ENCODE data around the gene ANKRD52.

The ANKRD52 gene

DNA sequence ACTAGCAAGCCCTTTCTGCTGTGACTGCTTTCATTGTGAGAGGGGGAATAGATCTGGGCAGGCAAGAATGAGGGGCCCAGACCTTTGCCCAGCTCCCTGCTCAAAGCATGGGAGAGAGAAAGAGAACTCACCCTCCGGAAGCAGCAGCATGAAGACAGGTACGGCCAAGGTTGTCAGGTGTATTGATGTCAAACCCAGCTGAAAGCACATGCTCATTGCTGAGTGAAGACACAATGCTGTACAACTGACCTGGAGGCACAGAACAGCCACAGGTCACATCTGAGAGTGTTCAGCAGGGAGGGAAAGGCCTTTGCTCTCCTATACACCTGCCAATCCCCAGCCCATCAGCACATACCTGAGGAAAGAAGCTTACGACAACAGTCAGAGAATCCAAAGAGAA, 5.5 kb downstream of the ANKRD52 start:
- Histone ChIP-seq H3K4me3 (ENCODE audit: low read length) (no peak overlapping the region), H4K20me1 (ENCODE audit: insufficient read depth, low read length) (no peaks in the 10 kb centered on the region), H3K27me3 (ENCODE audit: low read depth, low read length) (no peaks in the 10 kb centered on the region), H3K27ac (ENCODE audit: low read length) (no peak overlapping the region), H3K79me2 (ENCODE audit: low read length) (peaks cover 16% of the 10 kb centered on the region), H3K9me3 (ENCODE audit: insufficient read depth, low read length) (no peaks in the 10 kb centered on the region), H2AFZ (ENCODE audit: low read depth, low read length) (no peak overlapping the region), H3K9ac (ENCODE audit: low read length) (no peak overlapping the region), H3K4me2 (ENCODE audit: low read length) (no peak overlapping the region), H3K36me3 (replicated peaks; ENCODE audit: low read depth, low read length) (peaks cover 60% of the 10 kb centered on the region), H3K4me1 (ENCODE audit: low read length) (peaks cover 6% of the 10 kb centered on the region)
- TF ChIP-seq CTCF (IDR thresholded peaks at IDR 0.05; ENCODE audit: low read depth, low read length) (no peak), EZH2phosphoT487 (IDR thresholded peaks at IDR 0.05; ENCODE audit: low read depth) (no peak)

DNA sequence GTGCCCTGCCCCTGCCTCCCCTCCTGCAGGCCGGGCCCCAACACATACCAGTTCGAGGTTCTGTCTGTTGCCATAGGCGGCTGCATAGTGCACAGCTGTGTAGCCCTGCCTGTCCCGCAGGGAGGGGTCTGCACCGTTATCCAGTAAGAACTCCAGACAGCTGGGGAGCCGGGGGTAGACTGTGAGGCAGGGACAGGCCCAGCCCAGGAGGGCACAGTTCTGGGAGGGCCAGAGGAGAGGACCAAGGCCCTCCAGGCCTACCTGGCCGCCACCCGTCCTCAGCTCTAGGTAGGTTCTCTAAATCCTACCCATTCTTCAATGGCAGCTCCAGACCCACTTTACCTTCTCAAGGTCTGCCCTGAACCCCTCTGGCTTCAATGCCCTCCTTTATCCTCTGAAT, 9.5 kb downstream of the ANKRD52 start:
- H3K9me3 ChIP-seq (ENCODE audit: insufficient read depth, low read length): no peaks in the 10 kb centered on the region
- H3K4me2 ChIP-seq (ENCODE audit: low read length): no peak overlapping the region
- no peaks in the 10 kb centered on the region for H3K79me2 ChIP-seq (ENCODE audit: low read length)
- H3K4me3 ChIP-seq (ENCODE audit: low read length): no peak overlapping the region
- H2AFZ ChIP-seq (ENCODE audit: low read depth, low read length): no peak overlapping the region
- H3K4me1 ChIP-seq (ENCODE audit: low read length): no peaks in the 10 kb centered on the region
- no peaks in the 10 kb centered on the region for H3K27me3 ChIP-seq (ENCODE audit: low read depth, low read length)
- no peaks in the 10 kb centered on the region for H4K20me1 ChIP-seq (ENCODE audit: insufficient read depth, low read length)
- no peak overlapping the region for H3K9ac ChIP-seq (ENCODE audit: low read length)
- peaks cover 54% of the 10 kb centered on the region for H3K36me3 ChIP-seq (replicated peaks; ENCODE audit: low read depth, low read length)
- no peak overlapping the region for H3K27ac ChIP-seq (ENCODE audit: low read length)
- TF ChIP-seq EZH2phosphoT487 (IDR thresholded peaks at IDR 0.05; ENCODE audit: low read depth) (no peak), CTCF (IDR thresholded peaks at IDR 0.05; ENCODE audit: low read depth, low read length) (no peak)

GRCh38 chr12:56247923-56248322, 10.3 kb downstream of the ANKRD52 start:
- Histone ChIP-seq H2AFZ (ENCODE audit: low read depth, low read length) (no peak overlapping the region), H3K36me3 (replicated peaks; ENCODE audit: low read depth, low read length) (peaks cover 49% of the 10 kb centered on the region), H3K4me1 (ENCODE audit: low read length) (no peaks in the 10 kb centered on the region), H3K79me2 (ENCODE audit: low read length) (no peaks in the 10 kb centered on the region), H3K27me3 (ENCODE audit: low read depth, low read length) (no peaks in the 10 kb centered on the region), H3K27ac (ENCODE audit: low read length) (no peak overlapping the region), H3K4me3 (ENCODE audit: low read length) (no peak overlapping the region), H3K9ac (ENCODE audit: low read length) (no peak overlapping the region), H4K20me1 (ENCODE audit: insufficient read depth, low read length) (no peaks in the 10 kb centered on the region), H3K4me2 (ENCODE audit: low read length) (no peak overlapping the region), H3K9me3 (ENCODE audit: insufficient read depth, low read length) (no peaks in the 10 kb centered on the region)
- no peak for TF ChIP-seq CTCF (IDR thresholded peaks at IDR 0.05; ENCODE audit: low read depth, low read length)
- no peak for TF ChIP-seq EZH2phosphoT487 (IDR thresholded peaks at IDR 0.05; ENCODE audit: low read depth)

- Histone ChIP-seq H3K9me3 (ENCODE audit: insufficient read depth, low read length) (no peaks in the 10 kb centered on the region), H3K79me2 (ENCODE audit: low read length) (no peaks in the 10 kb centered on the region), H3K4me1 (ENCODE audit: low read length) (no peaks in the 10 kb centered on the region), H3K27ac (ENCODE audit: low read length) (no peak overlapping the region), H4K20me1 (ENCODE audit: insufficient read depth, low read length) (no peaks in the 10 kb centered on the region), H3K4me2 (ENCODE audit: low read length) (no peak overlapping the region), H2AFZ (ENCODE audit: low read depth, low read length) (no peak overlapping the region), H3K27me3 (ENCODE audit: low read depth, low read length) (no peaks in the 10 kb centered on the region), H3K4me3 (ENCODE audit: low read length) (no peak overlapping the region), H3K9ac (ENCODE audit: low read length) (no peak overlapping the region), H3K36me3 (replicated peaks; ENCODE audit: low read depth, low read length) (peaks cover 52% of the 10 kb centered on the region)
- TF ChIP-seq CTCF (IDR thresholded peaks at IDR 0.05; ENCODE audit: low read depth, low read length) (no peak), EZH2phosphoT487 (IDR thresholded peaks at IDR 0.05; ENCODE audit: low read depth) (no peak)
These were observed 13.7 kb downstream of the ANKRD52 start for GRCh38 chr12:56244494-56244893.

All from OCI-LY3 (cell line).